K562 (cell line): ENCODE data around the gene UFSP1. TPM values are rescaled to one million over a fixed set of nuclear protein-coding genes. Genes with fewer than 3 reads are reported as not detected.

Experiments
- ARID2 ChIP-seq: fragments of 450-650 bp; IDR thresholded peaks from 2 replicates; pipeline ENCODE4 v1.6.1; 2017; ENCODE audit warnings: antibody characterized with exemption, mild to moderate bottlenecking
- CBFA2T3 ChIP-seq: fragments of 450-650 bp; IDR thresholded peaks from 2 replicates; pipeline ENCODE4 v1.6.1; 2017
- CHD1 ChIP-seq: fragments of 200-600 bp; sonication (generic); IDR thresholded peaks from one replicate; pipeline ENCODE4 v1.6.1; 2012; ENCODE audit warnings: mild to moderate bottlenecking, moderate library complexity, low read length, inconsistent platforms
- CREB1 ChIP-seq, 2 experiments: sonication (generic) in 1 of 2; formaldehyde crosslinking in 1 of 2; IDR thresholded peaks; 2 replicates each; pipeline versions ENCODE4 v1.6.1 to v1.8.0; 2012 to 2022; ENCODE audit warnings: inconsistent platforms in 1 of 2, mild to moderate bottlenecking in 1 of 2, missing genetic modification reagents in 1 of 2, moderate library complexity in 1 of 2
- ESRRA ChIP-seq: fragments of 450-650 bp; IDR thresholded peaks from 2 replicates; pipeline ENCODE4 v1.6.1; 2014; ENCODE audit warnings: low read depth, mild to moderate bottlenecking, moderate library complexity, borderline replicate concordance
- MAFG ChIP-seq: fragments of 450-650 bp; conservative IDR thresholded peaks from 2 replicates; pipeline ENCODE4 v1.6.1; 2016; ENCODE audit warnings: missing genetic modification characterization, missing compliant biosample characterization
- NFRKB ChIP-seq: fragments of 450-650 bp; IDR thresholded peaks from 2 replicates; pipeline ENCODE4 v1.6.1; 2016; ENCODE audit warnings: low read depth
- NR2C2 ChIP-seq, 2 experiments: fragments of 200-800 bp in 1 of 2; sonication (Bioruptor generic) in 1 of 2; sonication (generic) in 1 of 2; formaldehyde crosslinking in 1 of 2; IDR thresholded peaks; 2 replicates each; pipeline versions ENCODE4 v1.6.1 to v1.8.0; 2016 to 2022; ENCODE audit warnings: mild to moderate bottlenecking in 1 of 2, missing compliant biosample characterization in 1 of 2, missing genetic modification characterization in 1 of 2, missing genetic modification reagents in 1 of 2
- OTX1 ChIP-seq: fragments of 450-650 bp; formaldehyde crosslinking; IDR thresholded peaks from 2 replicates; pipeline ENCODE4 v1.4.0; 2022; ENCODE audit warnings: mild to moderate bottlenecking
- PURB ChIP-seq: sonication (generic); formaldehyde crosslinking; IDR thresholded peaks from 2 replicates; pipeline ENCODE4 v1.9.0; 2021; ENCODE audit warnings: low read depth, mild to moderate bottlenecking, missing genetic modification reagents
- SMARCA4 ChIP-seq: fragments of 450-650 bp; IDR thresholded peaks from 2 replicates; pipeline ENCODE4 v1.6.1; 2016
- SMARCB1 ChIP-seq: IDR thresholded peaks from 2 replicates; pipeline ENCODE4 v1.6.1; 2011; ENCODE audit warnings: improper control_type of control experiment, low read depth; ENCODE audit not compliant: insufficient read length
- TEAD4 ChIP-seq, 2 experiments: sonication (generic) in 1 of 2; formaldehyde crosslinking in 1 of 2; IDR thresholded peaks; 2 replicates each; pipeline versions ENCODE4 v1.6.1 to v1.8.0; 2012 to 2022; ENCODE audit warnings: borderline replicate concordance in 1 of 2, inconsistent platforms in 1 of 2, low read length in 1 of 2, mild to moderate bottlenecking in 1 of 2, missing genetic modification reagents in 1 of 2
- ZEB2 ChIP-seq: fragments of 450-650 bp; IDR thresholded peaks from 2 replicates; pipeline ENCODE4 v1.6.1; 2016
- ZNF184 ChIP-seq: sonication (generic); formaldehyde crosslinking; IDR thresholded peaks from 2 replicates; pipeline ENCODE4 v1.5.0; 2020; ENCODE audit warnings: missing genetic modification reagents
- ZNF274 ChIP-seq: IDR thresholded peaks from 2 replicates; pipeline ENCODE4 v1.6.1; 2011; ENCODE audit warnings: low read depth, mild to moderate bottlenecking, low read length, moderate library complexity, borderline replicate concordance
- polyA plus RNA-seq, 8 experiments: library from polyadenylated mRNA; depleted of rRNA in 4 of 8; stranded (reverse) in 5 of 8; unstranded in 3 of 8; fragments of >200 nt; fragmentation: Nextera tagmentation in 2 of 8; fragmentation: Illumina TruSeq in 1 of 8; extraction: Ambion mirVana in 2 of 8; extraction: Trizol in 1 of 8; gene quantifications; 2 replicates each; pipeline versions ENCODE4 v1.2.1 to v1.2.3, GENCODE V29; 2011 to 2014; ENCODE audit warnings: inconsistent platforms in 1 of 8, missing spikeins in 1 of 8
- total RNA-seq, 7 experiments: library from RNA; depleted of rRNA in 6 of 7; stranded (reverse); fragments of >200 nt in 6 of 7; fragmentation: Illumina TruSeq in 2 of 7; extraction: Trizol in 2 of 7; gene quantifications; 2 replicates each; pipeline versions ENCODE4 v1.2.1 to v1.2.3, GENCODE V29; 2011 to 2021; ENCODE audit warnings: low replicate concordance in 1 of 7
- TF ChIP-seq, protein P1 (sequence below): conservative IDR thresholded peaks from 2 replicates; pipeline ENCODE4 v1.6.1; 2011; ENCODE audit warnings: low read depth, mild to moderate bottlenecking, low read length; ENCODE audit not compliant: control insufficient read depth
- TF ChIP-seq, protein P2 (sequence below): fragments of 450-650 bp; IDR thresholded peaks from 2 replicates; pipeline ENCODE4 v1.6.1; 2018; ENCODE audit not compliant: partially characterized antibody
- TF ChIP-seq, protein P3 (sequence below): fragments of 250-450 bp; sonication (Bioruptor Pico); IDR thresholded peaks from 2 replicates; pipeline ENCODE4 v1.8.0; 2021; ENCODE audit warnings: mild to moderate bottlenecking, moderate library complexity
- TF ChIP-seq, protein P4 (sequence below): fragments of 450-650 bp; formaldehyde crosslinking; IDR thresholded peaks from 2 replicates; pipeline ENCODE4 v1.4.0; 2020; ENCODE audit warnings: mild to moderate bottlenecking

Gene UFSP1
- total and polyA plus RNA-seq, 9 of the 15 experiments (the other 6 are each of a cell fraction or from before 2014, with no cell fraction given): 0.50 to 18.8 (median 2.1) TPM

DNA sequence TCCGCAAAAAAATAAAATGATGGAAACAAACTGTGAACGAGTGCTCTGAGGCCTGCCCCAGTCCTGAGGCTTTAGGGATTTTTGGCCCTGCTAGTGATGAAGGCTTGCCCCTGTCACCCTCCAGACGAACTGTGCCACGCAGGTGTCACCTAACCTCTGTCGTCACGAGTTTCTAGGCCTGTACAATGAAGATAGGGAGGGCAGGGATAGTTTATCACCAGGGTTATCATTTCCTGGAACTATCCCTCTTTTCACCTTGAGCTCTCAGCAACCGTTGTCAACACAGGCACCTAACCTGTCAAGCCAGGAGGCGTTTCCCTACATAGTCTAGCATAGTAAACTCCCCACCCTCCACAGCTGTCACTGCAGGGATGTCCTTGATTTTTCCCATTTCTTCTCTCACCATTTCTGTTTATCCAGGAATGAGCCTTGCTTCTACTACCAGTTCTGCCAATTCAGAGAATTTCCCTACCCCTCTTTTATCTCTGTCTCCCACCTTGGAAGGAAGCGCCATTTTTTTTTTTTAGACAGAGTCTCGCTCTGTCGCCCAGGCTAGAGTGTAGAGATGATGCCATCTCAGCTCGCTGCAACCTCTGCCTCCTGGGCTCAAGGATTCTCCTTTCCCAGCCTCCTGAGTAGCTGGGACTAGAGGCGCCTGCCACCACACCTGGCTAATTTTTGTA lies 8.4 kb upstream of the UFSP1 start (continued):
- TF ChIP-seq, protein P1, sequence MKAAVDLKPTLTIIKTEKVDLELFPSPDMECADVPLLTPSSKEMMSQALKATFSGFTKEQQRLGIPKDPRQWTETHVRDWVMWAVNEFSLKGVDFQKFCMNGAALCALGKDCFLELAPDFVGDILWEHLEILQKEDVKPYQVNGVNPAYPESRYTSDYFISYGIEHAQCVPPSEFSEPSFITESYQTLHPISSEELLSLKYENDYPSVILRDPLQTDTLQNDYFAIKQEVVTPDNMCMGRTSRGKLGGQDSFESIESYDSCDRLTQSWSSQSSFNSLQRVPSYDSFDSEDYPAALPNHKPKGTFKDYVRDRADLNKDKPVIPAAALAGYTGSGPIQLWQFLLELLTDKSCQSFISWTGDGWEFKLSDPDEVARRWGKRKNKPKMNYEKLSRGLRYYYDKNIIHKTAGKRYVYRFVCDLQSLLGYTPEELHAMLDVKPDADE: no peak
- TF ChIP-seq ZNF184 (CRISPR knock-in tag) (no peak), ZEB2 (peak; percentile 69; the same call in 1 of the 2 replicates), CREB1 (IDR thresholded peaks at IDR 0.05) (0 out of 2 replicates have a peak, but pooled peaks have one; percentile 23), CREB1 (CRISPR knock-in tag; IDR thresholded peaks at IDR 0.05) (no peak), MAFG (tag) (no peak), NFRKB (no peak), OTX1 (CRISPR knock-in tag) (no peak), TEAD4 (IDR thresholded peaks at IDR 0.05; ENCODE audit: low read length) (peak; percentile 82), TEAD4 (CRISPR knock-in tag; IDR thresholded peaks at IDR 0.05; ENCODE audit: borderline replicate concordance) (no peak), CBFA2T3 (peak; percentile 90), NR2C2 (CRISPR knock-in tag; IDR thresholded peaks at IDR 0.05) (no peak), NR2C2 (tag; IDR thresholded peaks at IDR 0.05) (no peak), ESRRA (peak; percentile 23; the same call in 1 of the 2 replicates), SMARCB1 (peak; percentile 11), SMARCA4 (peak; percentile 80), ZNF274 (peak; percentile 63; the same call in 1 of the 2 replicates), PURB (CRISPR knock-in tag) (no peak), CHD1 (no peak), ARID2 (no peak)
- TF ChIP-seq, protein P2, sequence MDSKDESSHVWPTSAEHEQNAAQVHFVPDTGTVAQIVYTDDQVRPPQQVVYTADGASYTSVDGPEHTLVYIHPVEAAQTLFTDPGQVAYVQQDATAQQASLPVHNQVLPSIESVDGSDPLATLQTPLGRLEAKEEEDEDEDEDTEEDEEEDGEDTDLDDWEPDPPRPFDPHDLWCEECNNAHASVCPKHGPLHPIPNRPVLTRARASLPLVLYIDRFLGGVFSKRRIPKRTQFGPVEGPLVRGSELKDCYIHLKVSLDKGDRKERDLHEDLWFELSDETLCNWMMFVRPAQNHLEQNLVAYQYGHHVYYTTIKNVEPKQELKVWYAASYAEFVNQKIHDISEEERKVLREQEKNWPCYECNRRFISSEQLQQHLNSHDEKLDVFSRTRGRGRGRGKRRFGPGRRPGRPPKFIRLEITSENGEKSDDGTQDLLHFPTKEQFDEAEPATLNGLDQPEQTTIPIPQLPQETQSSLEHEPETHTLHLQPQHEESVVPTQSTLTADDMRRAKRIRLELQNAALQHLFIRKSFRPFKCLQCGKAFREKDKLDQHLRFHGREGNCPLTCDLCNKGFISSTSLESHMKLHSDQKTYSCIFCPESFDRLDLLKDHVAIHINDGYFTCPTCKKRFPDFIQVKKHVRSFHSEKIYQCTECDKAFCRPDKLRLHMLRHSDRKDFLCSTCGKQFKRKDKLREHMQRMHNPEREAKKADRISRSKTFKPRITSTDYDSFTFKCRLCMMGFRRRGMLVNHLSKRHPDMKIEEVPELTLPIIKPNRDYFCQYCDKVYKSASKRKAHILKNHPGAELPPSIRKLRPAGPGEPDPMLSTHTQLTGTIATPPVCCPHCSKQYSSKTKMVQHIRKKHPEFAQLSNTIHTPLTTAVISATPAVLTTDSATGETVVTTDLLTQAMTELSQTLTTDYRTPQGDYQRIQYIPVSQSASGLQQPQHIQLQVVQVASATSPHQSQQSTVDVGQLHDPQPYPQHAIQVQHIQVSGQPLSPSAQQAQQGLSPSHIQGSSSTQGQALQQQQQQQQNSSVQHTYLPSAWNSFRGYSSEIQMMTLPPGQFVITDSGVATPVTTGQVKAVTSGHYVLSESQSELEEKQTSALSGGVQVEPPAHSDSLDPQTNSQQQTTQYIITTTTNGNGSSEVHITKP: no peak
- TF ChIP-seq, protein P3, sequence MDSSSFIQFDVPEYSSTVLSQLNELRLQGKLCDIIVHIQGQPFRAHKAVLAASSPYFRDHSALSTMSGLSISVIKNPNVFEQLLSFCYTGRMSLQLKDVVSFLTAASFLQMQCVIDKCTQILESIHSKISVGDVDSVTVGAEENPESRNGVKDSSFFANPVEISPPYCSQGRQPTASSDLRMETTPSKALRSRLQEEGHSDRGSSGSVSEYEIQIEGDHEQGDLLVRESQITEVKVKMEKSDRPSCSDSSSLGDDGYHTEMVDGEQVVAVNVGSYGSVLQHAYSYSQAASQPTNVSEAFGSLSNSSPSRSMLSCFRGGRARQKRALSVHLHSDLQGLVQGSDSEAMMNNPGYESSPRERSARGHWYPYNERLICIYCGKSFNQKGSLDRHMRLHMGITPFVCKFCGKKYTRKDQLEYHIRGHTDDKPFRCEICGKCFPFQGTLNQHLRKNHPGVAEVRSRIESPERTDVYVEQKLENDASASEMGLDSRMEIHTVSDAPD (CRISPR knock-in tag): no peak
- TF ChIP-seq, protein P4, sequence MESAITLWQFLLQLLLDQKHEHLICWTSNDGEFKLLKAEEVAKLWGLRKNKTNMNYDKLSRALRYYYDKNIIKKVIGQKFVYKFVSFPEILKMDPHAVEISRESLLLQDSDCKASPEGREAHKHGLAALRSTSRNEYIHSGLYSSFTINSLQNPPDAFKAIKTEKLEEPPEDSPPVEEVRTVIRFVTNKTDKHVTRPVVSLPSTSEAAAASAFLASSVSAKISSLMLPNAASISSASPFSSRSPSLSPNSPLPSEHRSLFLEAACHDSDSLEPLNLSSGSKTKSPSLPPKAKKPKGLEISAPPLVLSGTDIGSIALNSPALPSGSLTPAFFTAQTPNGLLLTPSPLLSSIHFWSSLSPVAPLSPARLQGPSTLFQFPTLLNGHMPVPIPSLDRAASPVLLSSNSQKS (CRISPR knock-in tag): no peak
